ENCODE measurements around the gene TAS2R30.
"Not testable (repeated sequence)": the region's sequence is repeated elsewhere in the genome, so short reads cannot be mapped to it uniquely, and the experiment has no call there.

Gene TAS2R30

GRCh38 chr12:11114130-11114529 lies 20.3 kb downstream of the TAS2R30 start:
- DNase-seq (ENCODE audit: low spot score), result not testable (repeated sequence)

GRCh38 chr12:11111213-11111612 lies 23.2 kb downstream of the TAS2R30 start:
- not testable (repeated sequence) for DNase-seq (ENCODE audit: low spot score)

- no peak for DNase-seq (ENCODE audit: low spot score)
Measured at GRCh38 chr12:11108862-11109261, 25.6 kb downstream of the TAS2R30 start.

- no peak for DNase-seq (ENCODE audit: low spot score)
Measured at GRCh38 chr12:11107719-11108118, 26.7 kb downstream of the TAS2R30 start.

GRCh38 chr12:11106288-11106687 lies 28.2 kb downstream of the TAS2R30 start:
- no peak for DNase-seq (ENCODE audit: low spot score)

GRCh38 chr12:11105546-11105945 lies 28.9 kb downstream of the TAS2R30 start:
- no peak for DNase-seq (ENCODE audit: low spot score)

GRCh38 chr12:11094910-11095309 lies 39.5 kb downstream of the TAS2R30 start:
- not testable (repeated sequence) for DNase-seq (ENCODE audit: low spot score)

GRCh38 chr12:11092128-11092527 lies 42.3 kb downstream of the TAS2R30 start, which contains the start of gene TAS2R43:
TSS of gene TAS2R43 (minus strand) at chr12:11092313. CDS start at chr12:11092229, 84 bp downstream.
- DNase-seq (ENCODE audit: low spot score), result no peak

GRCh38 chr12:11089246-11089645 lies 45.2 kb downstream of the TAS2R30 start:
- DNase-seq (ENCODE audit: low spot score), result no peak

- DNase-seq (ENCODE audit: low spot score), result no peak
Measured at GRCh38 chr12:11085419-11085818, 49.0 kb downstream of the TAS2R30 start.
